Endothelial cell of hepatic sinusoid (primary cell): ENCODE data around the gene C2.
"Not testable (repeated sequence)": the region's sequence is repeated elsewhere in the genome, so short reads cannot be mapped to it uniquely, and the experiment has no call there.

Experiments used
- in situ Hi-C: cut with HindIII; loops from 2 replicates; pipeline ENCODE4 v1.10.0; 2017; ENCODE audit warnings: low sequenced_read_pairs

The C2 gene

GRCh38 chr6:31898383-31899011 lies 29.0 kb upstream of the C2 start:
- in situ Hi-C loops: no loop called here

- in situ Hi-C loops: no loop called here
Measured at GRCh38 chr6:31899215-31899614, 28.3 kb upstream of the C2 start.

DNA sequence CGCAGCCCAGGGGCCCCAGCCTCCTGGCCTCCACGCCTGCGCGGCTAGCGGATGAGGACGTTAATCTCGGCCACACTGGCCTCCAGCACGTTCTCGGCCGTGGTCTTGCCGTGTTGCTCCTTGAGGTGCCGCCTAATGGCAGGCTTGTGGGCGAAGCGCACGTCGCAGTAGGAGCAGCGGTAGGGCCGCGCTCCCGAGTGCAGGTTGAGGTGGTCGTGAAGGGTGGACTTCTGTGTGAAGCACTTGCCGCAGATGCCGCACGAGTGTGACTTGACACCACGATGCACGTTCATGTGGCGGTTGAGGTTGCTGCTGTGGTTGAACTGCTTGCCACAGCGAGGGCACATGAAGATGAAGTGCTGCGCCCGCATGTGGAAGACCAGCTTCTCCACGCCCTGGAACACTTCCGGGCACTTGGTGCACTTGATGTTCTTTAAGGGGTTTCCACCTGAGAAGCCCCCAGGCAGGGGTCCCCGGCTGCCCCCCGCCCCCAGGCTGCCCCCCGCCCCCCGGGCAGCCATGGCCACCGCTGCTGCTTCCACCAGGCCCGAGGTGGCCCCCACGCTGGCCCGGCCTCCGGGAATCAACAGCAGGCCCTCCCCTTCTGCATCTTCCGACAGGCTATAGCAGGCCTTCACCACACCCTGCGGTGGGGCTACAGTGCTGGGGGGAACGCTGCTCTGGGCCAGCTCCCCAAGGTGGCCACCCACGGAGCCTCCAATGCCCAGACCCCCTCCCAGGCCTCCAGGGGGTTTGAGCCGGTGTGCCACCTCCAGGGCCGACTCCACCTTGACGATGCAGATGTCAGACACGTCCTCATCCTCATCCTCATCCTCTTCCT lies 27.4 kb upstream of the C2 start:
- in situ Hi-C loops: no loop called here

- in situ Hi-C loops: no loop called here
Measured at GRCh38 chr6:31900917-31901414, 26.6 kb upstream of the C2 start.

DNA sequence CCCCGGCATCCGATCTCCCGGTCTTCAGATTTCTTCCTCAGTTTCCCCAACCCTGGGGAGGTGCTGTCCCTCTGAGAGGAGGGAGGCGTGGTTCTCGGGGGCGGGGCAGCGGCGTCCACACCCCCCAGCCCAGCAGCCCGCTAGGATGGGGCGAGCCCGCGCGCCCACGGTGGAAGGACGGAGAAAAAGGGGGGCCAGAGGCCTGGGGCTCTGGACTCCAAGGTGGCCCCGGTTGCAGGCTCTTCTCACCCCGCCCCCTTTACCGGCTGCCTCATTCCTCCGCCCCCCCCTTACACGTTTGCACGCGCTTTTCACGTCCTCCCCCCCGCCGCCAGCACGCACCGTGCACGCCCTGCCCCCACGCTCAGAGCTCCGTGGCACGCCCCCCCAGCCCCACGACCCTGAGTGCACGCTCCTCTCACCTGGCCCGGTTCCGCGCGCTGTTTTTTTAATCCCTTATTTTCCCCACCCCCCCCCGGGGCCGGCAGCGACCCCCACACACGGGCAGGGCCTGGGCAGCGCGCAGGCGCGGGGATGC lies 26.0 kb upstream of the C2 start:
- in situ Hi-C loops: no loop called here

GRCh38 chr6:31901953-31902643 lies 25.4 kb upstream of the C2 start, which contains the start of gene ZBTB12:
Gene ZBTB12 (minus strand): TSS chr6:31902086. CDS start chr6:31901305, 781 bp downstream.
- in situ Hi-C loops: no loop called here

DNA sequence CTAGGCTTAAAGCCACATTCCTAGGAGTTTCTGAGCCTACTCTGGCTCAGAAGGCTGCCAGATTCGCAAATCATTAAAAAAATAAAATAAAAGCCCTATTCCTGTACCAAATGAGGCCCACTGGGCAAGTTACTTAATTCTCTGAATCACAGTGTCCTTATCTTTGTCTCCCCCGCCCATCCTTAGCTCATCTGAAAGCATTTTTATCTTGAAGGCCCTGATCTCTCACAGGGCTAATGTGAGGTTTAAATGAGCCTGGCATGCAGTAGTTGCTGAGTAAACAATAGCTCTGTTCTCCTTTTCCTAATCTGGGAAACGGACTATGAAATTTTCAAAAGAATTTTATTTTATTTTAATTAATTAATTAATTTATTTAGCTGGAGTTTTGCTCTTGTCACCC lies 23.6 kb upstream of the C2 start:
- in situ Hi-C loops: no loop called here

- in situ Hi-C loops: no loop called here
Measured at GRCh38 chr6:31905041-31905440, 22.5 kb upstream of the C2 start.

- in situ Hi-C loops: no loop called here
Measured at GRCh38 chr6:31906122-31906521, 21.4 kb upstream of the C2 start.

- in situ Hi-C loops: not testable (repeated sequence)
Measured at GRCh38 chr6:31906727-31907126, 20.8 kb upstream of the C2 start.

GRCh38 chr6:31907158-31907813 lies 20.2 kb upstream of the C2 start:
- in situ Hi-C loops: no loop called here

DNA sequence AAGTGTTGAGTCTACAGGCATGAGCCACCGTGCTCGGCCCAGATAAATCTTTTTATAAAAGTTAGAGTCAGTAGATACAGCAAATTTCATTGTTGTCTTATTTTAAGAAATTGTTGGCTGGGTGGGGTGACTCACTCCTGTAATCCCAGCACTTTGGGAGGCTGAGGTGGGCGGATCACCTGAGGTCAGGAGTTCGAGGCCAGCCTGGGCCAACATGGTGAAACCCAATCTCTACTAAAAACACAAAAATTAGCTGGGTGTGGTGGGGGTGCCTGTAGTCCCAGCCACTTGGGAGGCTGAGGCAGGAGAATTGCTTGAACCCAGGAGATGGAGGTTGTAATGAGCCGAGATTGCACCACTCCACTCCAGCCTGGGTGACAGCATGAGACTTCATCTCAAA lies 19.3 kb upstream of the C2 start:
- in situ Hi-C loops: not testable (repeated sequence)

DNA sequence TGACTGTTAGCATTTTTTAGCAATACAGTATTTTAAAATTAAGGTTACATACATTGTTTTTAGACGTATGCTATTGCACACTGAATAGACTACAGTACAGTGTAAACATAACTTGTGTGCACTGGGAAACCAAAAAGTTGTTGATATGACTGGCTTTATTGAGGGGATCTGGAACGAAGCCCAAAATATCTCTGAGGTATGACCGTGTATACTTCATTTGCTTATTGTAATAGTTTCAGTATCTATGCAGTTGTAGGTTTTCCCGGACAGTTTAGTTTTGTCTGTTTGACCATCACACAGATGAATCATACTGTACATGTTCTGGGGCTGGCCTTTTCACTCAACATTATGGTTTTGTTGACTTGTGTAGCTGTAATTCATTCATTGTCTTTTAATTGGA lies 18.7 kb upstream of the C2 start:
- in situ Hi-C loops: no loop called here

DNA sequence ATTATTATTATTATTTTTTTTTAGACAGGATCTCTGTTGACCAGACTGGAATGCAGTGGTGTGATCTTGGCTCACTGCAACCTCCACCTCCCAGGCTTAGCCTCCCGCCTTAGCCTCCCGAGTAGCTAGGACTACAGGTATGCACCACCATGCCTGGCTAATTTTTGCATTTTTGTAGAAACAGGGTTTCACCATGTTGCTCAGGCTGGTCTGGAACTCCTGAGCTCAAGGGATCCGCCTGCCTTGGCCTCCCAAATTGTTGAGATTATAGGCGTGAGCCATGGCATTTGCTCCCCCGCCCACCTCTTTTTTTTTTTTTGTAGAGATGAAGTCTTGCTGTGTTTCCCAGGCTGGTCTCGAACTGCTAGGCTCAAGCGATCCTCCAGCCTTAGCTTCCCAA lies 18.2 kb upstream of the C2 start:
- in situ Hi-C loops: not testable (repeated sequence)

- in situ Hi-C loops: no loop called here
Measured at GRCh38 chr6:31911826-31912585, 15.5 kb upstream of the C2 start.

GRCh38 chr6:31915351-31915750 lies 12.2 kb upstream of the C2 start:
- in situ Hi-C loops: no loop called here

- in situ Hi-C loops: no loop called here
Measured at GRCh38 chr6:31915756-31916155, 11.8 kb upstream of the C2 start.

DNA sequence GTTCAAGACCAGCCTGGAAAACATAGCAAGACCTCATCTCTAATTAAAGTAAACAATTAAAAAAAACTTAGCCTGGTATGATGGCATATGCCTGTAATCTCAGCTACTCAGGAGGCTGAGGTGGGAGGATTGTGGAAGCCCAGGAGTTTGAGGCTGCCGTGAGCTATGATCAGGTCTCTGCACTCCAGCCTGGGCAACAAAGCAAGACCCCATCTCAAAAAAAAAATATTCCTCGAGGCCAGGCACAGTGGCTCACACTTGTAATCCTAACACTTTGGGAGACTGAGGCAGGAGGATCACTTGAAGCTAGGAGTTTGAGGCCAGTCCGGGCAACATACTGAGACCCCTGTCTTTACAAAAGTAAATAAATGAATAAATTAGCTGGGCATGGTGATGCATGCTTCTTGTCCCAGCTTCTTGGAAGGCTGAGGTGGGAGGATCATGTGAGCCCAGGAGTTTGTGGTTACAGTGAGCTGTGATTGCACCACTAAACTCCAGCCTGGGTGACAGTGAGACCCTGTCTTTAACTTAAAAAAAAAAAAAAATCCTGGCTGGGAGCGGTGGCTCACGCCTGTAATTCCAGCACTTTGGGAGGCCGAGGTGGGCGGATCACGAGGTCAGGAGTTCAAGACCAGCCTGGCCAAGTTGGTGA lies 9.3 kb upstream of the C2 start:
- in situ Hi-C loops: no loop called here

DNA sequence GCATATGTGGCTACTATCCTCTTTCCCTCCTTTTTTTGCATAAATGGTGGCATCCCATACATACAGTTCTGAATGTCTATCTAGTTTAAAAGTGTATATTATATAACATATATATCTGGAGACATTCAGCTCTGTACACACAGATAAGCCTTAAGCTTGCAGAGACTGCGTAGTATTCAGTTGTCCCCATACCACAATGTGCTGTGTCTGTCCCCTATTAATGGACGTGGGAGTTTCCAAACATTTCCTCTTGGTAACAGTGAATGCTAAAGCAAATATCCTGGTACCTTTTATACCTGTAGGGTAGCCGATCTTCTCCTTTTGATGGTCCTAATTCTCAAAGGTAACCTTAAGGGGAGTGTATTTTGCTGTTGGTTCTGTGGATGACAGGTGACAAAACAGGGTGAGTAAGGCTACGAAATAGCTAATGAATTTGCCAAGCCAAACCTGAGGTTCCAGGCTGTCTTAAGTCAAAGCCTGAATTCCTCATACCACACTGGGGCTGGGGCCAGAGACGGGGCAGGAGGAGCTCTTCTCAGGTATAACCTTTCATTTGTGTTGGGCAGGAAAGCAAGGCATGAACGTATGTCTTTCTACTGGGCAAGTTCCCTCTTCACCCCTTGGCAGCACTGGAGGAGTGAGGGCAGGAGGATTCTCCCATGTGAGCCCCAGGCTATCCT lies 7.8 kb upstream of the C2 start:
- in situ Hi-C loops: no loop called here
